Forelimb muscle (tissue), 1 donor: ENCODE results near the gene KCNE4. TPM values are rescaled to one million over a fixed set of nuclear protein-coding genes. Genes with fewer than 3 reads are reported as not detected.
A peak's percentile ranks its signal among the peaks of the same experiment; 100 is the strongest.

ENCODE experiments used
- DNase-seq: peaks from one replicate; pipeline ENCODE4 v3.0.0-alpha.2; 2013; ENCODE audit warnings: low read depth
- polyA plus RNA-seq: library from polyadenylated mRNA; unstranded; fragments of 120-200 nt; gene quantifications from one replicate; pipeline ENCODE4 v1.2.1, GENCODE V29; 2013; ENCODE audit not compliant: insufficient read length

Gene KCNE4
- polyA plus RNA-seq, 1 donor, result 3.9 TPM

GRCh38 chr2:223084873-223085272 lies 32.9 kb downstream of the KCNE4 start:
- no peak for DNase-seq

GRCh38 chr2:223086370-223086981 lies 34.5 kb downstream of the KCNE4 start:
- DNase-seq, result no peak

- DNase-seq, result no peak
Observed at GRCh38 chr2:223087466-223087865, 35.5 kb downstream of the KCNE4 start.

DNA sequence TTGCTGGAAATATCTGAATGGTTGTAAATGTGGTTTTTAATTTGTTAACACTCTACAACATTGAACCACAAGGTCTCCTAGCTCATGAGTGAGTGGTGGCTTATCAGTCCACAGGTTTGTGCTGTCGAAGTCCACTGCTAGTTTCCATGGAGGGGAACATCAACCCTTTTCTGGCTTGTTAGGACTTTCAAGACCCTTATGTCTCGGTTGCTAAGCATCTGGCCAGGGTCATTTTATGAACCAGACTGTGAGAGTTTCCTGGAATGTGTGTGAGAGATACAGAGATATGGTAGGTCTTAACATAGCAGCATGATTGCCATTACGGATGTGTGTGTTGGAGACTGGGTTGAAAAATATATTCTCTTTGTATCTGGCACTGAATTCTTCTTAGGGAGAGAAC lies 36.9 kb downstream of the KCNE4 start:
- no peak for DNase-seq

DNA sequence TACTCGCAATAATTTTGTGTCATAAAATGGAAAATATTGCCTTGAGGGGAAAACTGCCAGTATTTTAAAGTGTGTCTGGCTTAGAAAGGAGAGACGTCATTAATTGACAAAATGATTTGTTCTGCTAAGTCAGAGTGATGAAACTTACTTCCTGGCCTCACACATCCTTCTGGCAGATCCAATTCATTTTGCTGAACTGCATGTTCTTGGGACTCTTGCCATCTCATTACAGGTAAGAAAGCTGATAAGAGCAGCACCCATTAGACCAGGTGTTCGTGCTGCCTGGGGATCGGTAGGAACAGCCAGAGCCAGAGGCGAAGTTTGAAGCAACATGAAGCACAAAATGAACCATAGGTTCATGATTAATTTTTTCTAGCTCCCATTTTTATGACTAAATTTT lies 38.0 kb downstream of the KCNE4 start:
- DNase-seq, result no peak

GRCh38 chr2:223090540-223091235 lies 38.7 kb downstream of the KCNE4 start:
- DNase-seq, result no peak

DNA sequence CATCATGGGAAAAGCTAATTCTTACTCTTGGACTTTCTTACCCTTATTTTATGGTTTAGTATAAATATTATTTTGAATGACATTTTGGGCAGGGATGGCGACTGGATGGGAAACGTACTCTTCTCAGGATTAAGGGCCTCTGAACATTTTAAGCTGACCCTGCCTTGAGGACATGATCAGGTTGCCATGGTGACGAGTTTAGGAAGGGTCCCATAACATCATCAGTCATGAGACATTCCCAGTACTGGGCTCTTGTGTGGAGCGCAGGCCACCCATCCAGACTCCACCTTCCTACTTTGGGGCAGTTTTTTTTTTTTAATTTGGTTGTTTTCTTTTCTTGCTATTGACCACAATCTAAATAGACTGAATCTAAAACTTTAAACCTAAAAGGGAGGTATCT lies 40.7 kb downstream of the KCNE4 start:
- DNase-seq, result no peak

DNA sequence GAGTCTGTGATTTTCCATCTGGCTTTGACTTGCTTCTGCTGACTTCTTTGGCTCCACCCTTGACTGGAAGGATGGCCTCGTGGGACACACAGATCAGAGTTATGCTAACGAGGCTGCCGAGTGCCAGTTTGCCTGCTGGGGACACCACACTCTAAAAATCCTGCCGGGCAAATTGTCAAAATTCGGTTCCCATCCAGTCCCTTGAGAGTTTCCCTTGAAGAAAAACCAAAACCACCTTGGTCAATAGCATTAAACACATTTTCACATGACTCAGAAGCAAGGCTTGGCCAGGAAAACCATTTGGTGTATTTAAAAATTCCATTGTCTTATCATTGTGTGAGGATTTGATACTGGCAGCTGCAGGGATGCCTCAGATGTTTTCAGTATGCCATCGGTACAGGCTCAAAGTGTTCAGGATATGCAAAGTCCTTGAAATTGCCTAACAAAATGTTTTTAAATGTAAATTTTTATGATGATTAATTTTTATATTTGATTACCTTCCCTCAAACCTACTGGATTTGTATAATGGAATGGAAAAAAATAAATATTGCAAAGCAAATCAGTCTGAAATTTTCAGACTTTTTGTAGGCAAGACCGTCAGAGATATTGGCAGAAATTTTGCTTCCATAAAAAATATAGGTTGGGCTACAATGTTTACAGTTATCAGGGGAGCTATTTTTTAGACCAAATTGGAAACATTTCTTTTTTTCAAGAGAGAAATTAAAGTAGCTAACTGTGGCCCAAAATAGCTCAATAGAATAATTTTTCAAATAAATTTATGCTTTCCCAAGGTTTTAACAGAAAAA lies 41.6 kb downstream of the KCNE4 start:
- DNase-seq, result no peak

DNA sequence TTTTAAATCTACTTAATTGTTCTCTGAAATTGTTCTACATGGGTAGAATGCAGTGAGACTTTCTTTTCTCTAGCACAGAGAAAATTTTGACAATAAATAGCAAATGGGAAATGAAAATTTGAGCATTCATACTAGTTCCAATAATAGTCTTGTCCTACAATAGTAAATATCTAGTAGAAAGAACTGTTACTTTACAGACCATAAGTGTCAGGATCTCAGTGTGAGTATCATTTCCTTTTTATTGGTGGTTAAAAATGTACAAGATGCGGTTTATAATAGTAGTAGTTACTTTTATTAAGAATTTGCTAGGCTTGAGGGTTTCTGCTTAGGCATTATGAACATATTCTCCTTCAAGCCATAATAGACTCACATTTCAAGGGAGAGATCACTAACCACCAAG lies 43.2 kb downstream of the KCNE4 start:
- DNase-seq, result no peak

GRCh38 chr2:223096235-223096970 lies 44.4 kb downstream of the KCNE4 start:
- no peak for DNase-seq

DNA sequence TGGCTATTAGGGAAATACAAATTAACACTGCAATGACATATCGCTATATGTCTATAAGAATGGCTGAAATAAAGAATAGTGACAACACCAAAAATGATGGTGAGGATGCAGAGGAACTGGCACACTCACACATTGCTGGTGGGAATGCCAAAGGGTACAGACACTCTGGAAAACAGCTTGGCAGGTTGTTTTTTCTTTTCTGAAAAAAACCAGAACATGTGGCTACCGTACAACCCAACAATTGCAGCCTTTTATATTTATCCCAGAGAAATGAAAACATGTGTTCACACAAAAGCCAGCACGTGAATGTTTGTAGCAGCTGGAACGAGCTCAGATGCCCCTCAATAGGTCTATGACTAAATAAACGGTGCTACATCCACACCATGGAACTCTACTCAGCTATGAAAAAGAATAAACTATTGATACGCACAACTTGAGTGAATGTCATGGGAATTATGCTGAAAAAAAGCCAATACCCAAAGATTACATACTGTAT lies 45.9 kb downstream of the KCNE4 start:
- no peak for DNase-seq

GRCh38 chr2:223099561-223099960 lies 47.6 kb downstream of the KCNE4 start:
- DNase-seq, result no peak

DNA sequence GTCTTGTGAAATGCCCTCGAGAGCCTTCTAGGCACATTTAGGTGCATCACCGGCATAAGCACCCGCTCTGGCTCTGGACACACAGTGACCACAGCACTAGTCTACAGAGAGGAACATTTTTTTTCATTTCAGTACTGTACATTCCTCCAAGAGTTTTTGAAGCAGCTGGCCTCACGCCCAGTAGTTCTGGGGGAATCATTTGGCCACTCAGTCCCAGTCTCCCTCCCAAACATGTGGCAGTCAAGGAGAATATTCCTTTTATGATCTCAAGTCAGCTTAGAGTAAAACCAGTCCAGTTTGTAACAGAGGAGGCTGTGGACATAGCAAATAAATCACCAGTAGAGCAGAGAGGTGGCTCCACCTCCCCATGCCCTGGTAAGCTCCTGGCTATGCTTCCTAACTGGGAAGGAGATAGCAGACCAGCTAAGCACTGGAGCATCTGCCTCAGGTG lies 48.1 kb downstream of the KCNE4 start:
- DNase-seq, result peak; percentile 66

- DNase-seq, result no peak
Observed at GRCh38 chr2:223101340-223102039, 49.5 kb downstream of the KCNE4 start.

DNA sequence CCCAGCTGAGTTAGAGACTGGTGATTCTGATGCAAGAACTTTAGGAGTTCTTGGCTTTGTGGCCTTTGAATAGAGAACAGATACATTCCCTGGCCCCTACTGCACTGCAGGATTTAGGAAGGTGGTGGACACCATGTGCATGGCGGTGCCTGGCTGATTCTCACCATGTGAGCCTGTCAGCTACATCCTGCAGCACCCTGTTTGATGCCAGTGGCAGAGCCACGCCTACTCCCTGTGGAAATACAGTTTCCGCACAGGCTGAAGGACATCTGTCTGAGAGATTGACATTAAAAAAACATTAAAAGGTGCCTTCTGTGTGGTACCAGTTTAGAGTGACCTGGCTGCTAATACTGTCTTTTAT lies 50.0 kb downstream of the KCNE4 start:
- DNase-seq, result no peak

DNA sequence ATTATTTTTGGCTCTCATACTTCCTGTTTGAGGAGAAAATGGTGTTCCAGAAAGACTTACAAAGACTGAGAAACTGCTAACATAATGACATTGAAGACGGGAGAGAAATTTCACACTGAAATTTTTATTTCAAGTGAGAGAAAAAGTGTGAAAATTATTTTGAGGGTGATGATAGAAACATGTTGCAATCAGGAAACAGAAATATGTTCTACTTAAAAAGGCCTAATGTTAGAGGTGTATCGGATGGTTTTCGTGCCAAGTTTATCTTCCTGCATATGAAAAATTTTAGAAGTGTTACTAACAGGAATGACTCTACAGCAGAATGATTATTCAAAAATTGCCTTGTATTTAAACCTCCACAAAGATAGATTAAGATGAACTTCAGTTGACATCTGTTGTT lies 50.5 kb downstream of the KCNE4 start:
- no peak for DNase-seq

GRCh38 chr2:223104336-223105132 lies 52.5 kb downstream of the KCNE4 start:
- no peak for DNase-seq
